Measurements from ENCODE around the gene JMJD1C. TPM values are rescaled to one million over a fixed set of nuclear protein-coding genes. Genes with fewer than 3 reads are reported as not detected.

Gene JMJD1C
- total RNA-seq, 1 donor from 2014 or later: 34.6 TPM

GRCh38 chr10:63171926-63172325, 293.9 kb downstream of the JMJD1C start:
- Histone ChIP-seq H3K27me3 (ENCODE audit: low read depth) (no peaks in the 10 kb centered on the region), H3K9me3 (replicated peaks) (no peaks in the 10 kb centered on the region), H3K27ac (replicated peaks) (peak overlapping the region; percentile 32), H3K36me3 (peaks cover 50% of the 10 kb centered on the region), H3K4me1 (peaks cover 36% of the 10 kb centered on the region), H3K4me3 (no peak overlapping the region)
- no peak for DNase-seq
- intact Hi-C loops (cut with micrococcal nuclease): no loop called here
- no peak for TF ChIP-seq CTCF (IDR thresholded peaks at IDR 0.05; ENCODE audit: borderline replicate concordance)

GRCh38 chr10:63171255-63171855, 294.4 kb downstream of the JMJD1C start:
- Histone ChIP-seq H3K4me3 (no peak overlapping the region), H3K36me3 (peaks cover 44% of the 10 kb centered on the region), H3K4me1 (peaks cover 37% of the 10 kb centered on the region), H3K9me3 (replicated peaks) (no peaks in the 10 kb centered on the region), H3K27me3 (ENCODE audit: low read depth) (no peaks in the 10 kb centered on the region), H3K27ac (replicated peaks) (peak overlapping the region; percentile 32)
- intact Hi-C loops (cut with micrococcal nuclease): no loop called here
- TF ChIP-seq CTCF (IDR thresholded peaks at IDR 0.05; ENCODE audit: borderline replicate concordance): no peak
- no peak for DNase-seq

GRCh38 chr10:63169624-63170023, 296.2 kb downstream of the JMJD1C start:
- H3K4me3 ChIP-seq: no peak overlapping the region
- no peak for TF ChIP-seq CTCF (IDR thresholded peaks at IDR 0.05; ENCODE audit: borderline replicate concordance)
- H3K27ac ChIP-seq (replicated peaks): peak overlapping the region; percentile 32
- H3K27me3 ChIP-seq (ENCODE audit: low read depth): no peaks in the 10 kb centered on the region
- DNase-seq: no peak
- peaks cover 37% of the 10 kb centered on the region for H3K4me1 ChIP-seq
- H3K9me3 ChIP-seq (replicated peaks): no peaks in the 10 kb centered on the region
- peaks cover 31% of the 10 kb centered on the region for H3K36me3 ChIP-seq
- intact Hi-C loops (cut with micrococcal nuclease): no loop called here

- Histone ChIP-seq H3K4me3 (no peak overlapping the region), H3K36me3 (peaks cover 28% of the 10 kb centered on the region), H3K9me3 (replicated peaks) (no peaks in the 10 kb centered on the region), H3K4me1 (peaks cover 41% of the 10 kb centered on the region), H3K27ac (replicated peaks) (peak overlapping the region; percentile 32), H3K27me3 (ENCODE audit: low read depth) (no peaks in the 10 kb centered on the region)
- no peak for DNase-seq
- TF ChIP-seq CTCF (IDR thresholded peaks at IDR 0.05; ENCODE audit: borderline replicate concordance): no peak
- intact Hi-C loops (cut with micrococcal nuclease): no loop called here
These were observed 296.8 kb downstream of the JMJD1C start for GRCh38 chr10:63168821-63169462.

- intact Hi-C loops (cut with micrococcal nuclease): no loop called here
- no peak for DNase-seq
- H3K4me3 ChIP-seq: no peak overlapping the region
- no peaks in the 10 kb centered on the region for H3K27me3 ChIP-seq (ENCODE audit: low read depth)
- peak; percentile 90 for TF ChIP-seq CTCF (IDR thresholded peaks at IDR 0.05; ENCODE audit: borderline replicate concordance)
- peak overlapping the region; percentile 20 for H3K27ac ChIP-seq (replicated peaks)
- peaks cover 32% of the 10 kb centered on the region for H3K4me1 ChIP-seq
- no peaks in the 10 kb centered on the region for H3K9me3 ChIP-seq (replicated peaks)
- peaks cover 22% of the 10 kb centered on the region for H3K36me3 ChIP-seq
These were observed 299.0 kb downstream of the JMJD1C start for GRCh38 chr10:63166742-63167258.
